ENCODE measurements around the gene KCNJ9. TPM values are rescaled to one million over a fixed set of nuclear protein-coding genes. Genes with fewer than 3 reads are reported as not detected.

The KCNJ9 gene
- total and polyA plus RNA-seq, 2 of the 13 experiments (the other 11 are each of a cell fraction or from before 2014, with no cell fraction given), result not detected

DNA sequence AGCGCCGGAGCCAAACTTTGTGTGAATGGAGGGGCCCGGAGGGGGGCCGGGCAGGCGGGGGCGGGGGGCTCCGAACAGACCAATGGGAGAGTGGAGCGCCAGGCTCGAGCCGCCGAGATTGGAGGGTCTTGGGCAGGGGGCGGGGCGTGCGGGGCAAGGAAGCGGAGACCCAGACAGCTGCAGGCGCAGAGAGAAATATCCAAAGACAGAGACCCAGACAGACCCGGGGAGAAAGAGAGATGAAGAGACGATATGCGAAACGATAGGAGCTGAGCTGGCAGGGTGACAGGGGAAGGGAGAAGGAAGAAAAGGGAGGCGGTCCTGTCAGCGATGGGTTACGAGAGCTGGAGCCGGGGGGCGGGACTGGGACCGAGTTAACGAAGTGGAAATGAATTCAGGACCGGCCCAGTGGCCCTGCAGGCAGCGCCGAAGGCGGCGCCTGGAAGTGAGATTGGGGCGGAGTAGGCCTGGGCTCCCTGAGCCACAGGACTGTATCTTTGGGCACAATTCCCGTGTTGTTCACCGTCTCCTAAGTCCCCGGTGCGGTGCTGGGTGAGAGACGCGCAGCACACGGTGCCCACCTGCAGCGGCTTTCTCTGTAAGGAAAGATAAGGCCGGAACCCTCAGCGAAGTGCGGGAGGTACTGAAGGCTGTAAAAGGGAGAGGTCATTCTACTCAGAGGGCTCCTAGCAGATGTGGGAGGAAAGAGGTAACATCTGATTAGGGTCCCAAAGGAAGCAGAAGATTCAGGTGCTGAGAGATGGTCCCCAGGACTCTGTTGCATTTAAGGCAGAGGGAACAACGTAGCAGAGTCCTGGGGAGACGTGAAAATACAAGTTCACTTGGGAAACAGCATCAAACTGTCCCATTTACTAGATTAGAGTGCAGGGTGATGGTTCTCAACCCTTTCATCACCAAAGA lies 10.8 kb upstream of the KCNJ9 start (continued):
- TF ChIP-seq AHDC1 (CRISPR knock-in tag; IDR thresholded peaks at IDR 0.05; ENCODE audit: borderline replicate concordance), result no peak
- no peak for TF ChIP-seq RARG (CRISPR knock-in tag; IDR thresholded peaks at IDR 0.05; ENCODE audit: low read depth)
- TF ChIP-seq, protein P1, sequence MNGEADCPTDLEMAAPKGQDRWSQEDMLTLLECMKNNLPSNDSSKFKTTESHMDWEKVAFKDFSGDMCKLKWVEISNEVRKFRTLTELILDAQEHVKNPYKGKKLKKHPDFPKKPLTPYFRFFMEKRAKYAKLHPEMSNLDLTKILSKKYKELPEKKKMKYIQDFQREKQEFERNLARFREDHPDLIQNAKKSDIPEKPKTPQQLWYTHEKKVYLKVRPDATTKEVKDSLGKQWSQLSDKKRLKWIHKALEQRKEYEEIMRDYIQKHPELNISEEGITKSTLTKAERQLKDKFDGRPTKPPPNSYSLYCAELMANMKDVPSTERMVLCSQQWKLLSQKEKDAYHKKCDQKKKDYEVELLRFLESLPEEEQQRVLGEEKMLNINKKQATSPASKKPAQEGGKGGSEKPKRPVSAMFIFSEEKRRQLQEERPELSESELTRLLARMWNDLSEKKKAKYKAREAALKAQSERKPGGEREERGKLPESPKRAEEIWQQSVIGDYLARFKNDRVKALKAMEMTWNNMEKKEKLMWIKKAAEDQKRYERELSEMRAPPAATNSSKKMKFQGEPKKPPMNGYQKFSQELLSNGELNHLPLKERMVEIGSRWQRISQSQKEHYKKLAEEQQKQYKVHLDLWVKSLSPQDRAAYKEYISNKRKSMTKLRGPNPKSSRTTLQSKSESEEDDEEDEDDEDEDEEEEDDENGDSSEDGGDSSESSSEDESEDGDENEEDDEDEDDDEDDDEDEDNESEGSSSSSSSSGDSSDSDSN (CRISPR knock-in tag; IDR thresholded peaks at IDR 0.05), result peak; percentile 46; the same call in 1 of the 2 replicates
- TF ChIP-seq NR2C2 (CRISPR knock-in tag; IDR thresholded peaks at IDR 0.05; ENCODE audit: borderline replicate concordance), result no peak
- peak; percentile 67 for TF ChIP-seq POLR2G (IDR thresholded peaks at IDR 0.05; ENCODE audit: low read depth, low read length)
- no peak for TF ChIP-seq ARID2 (CRISPR knock-in tag; IDR thresholded peaks at IDR 0.05; ENCODE audit: borderline replicate concordance)
- TF ChIP-seq, protein P2, sequence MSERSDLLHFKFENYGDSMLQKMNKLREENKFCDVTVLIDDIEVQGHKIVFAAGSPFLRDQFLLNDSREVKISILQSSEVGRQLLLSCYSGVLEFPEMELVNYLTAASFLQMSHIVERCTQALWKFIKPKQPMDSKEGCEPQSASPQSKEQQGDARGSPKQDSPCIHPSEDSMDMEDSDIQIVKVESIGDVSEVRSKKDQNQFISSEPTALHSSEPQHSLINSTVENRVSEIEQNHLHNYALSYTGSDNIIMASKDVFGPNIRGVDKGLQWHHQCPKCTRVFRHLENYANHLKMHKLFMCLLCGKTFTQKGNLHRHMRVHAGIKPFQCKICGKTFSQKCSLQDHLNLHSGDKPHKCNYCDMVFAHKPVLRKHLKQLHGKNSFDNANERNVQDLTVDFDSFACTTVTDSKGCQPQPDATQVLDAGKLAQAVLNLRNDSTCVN (CRISPR knock-in tag; IDR thresholded peaks at IDR 0.05; ENCODE audit: borderline replicate concordance), result no peak
- TF ChIP-seq MED1 (CRISPR knock-in tag; IDR thresholded peaks at IDR 0.05), result 0 out of 2 replicates have a peak, but pooled peaks have one; percentile 22
- TF ChIP-seq, protein P3, sequence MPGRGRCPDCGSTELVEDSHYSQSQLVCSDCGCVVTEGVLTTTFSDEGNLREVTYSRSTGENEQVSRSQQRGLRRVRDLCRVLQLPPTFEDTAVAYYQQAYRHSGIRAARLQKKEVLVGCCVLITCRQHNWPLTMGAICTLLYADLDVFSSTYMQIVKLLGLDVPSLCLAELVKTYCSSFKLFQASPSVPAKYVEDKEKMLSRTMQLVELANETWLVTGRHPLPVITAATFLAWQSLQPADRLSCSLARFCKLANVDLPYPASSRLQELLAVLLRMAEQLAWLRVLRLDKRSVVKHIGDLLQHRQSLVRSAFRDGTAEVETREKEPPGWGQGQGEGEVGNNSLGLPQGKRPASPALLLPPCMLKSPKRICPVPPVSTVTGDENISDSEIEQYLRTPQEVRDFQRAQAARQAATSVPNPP (CRISPR knock-in tag; IDR thresholded peaks at IDR 0.05), result no peak
- TF ChIP-seq, protein P4, sequence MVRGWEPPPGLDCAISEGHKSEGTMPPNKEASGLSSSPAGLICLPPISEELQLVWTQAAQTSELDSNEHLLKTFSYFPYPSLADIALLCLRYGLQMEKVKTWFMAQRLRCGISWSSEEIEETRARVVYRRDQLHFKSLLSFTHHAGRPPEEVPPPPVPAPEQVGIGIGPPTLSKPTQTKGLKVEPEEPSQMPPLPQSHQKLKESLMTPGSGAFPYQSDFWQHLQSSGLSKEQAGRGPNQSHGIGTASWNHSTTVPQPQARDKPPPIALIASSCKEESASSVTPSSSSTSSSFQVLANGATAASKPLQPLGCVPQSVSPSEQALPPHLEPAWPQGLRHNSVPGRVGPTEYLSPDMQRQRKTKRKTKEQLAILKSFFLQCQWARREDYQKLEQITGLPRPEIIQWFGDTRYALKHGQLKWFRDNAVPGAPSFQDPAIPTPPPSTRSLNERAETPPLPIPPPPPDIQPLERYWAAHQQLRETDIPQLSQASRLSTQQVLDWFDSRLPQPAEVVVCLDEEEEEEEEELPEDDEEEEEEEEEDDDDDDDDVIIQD (CRISPR knock-in tag; IDR thresholded peaks at IDR 0.05; ENCODE audit: low read depth), result no peak
- TF ChIP-seq ZNF143 (CRISPR knock-in tag; IDR thresholded peaks at IDR 0.05), result no peak
- TF ChIP-seq RBFOX2 (IDR thresholded peaks at IDR 0.05; ENCODE audit: low read depth, low read length), result peak; percentile 54; the same call in 1 of the 2 replicates
- TF ChIP-seq ZNF263 (CRISPR knock-in tag; IDR thresholded peaks at IDR 0.05), result no peak
